ENCODE results near the gene SPEG. TPM values are rescaled to one million over a fixed set of nuclear protein-coding genes. Genes with fewer than 3 reads are reported as not detected.

Gene SPEG
- total and polyA plus RNA-seq, 2 of the 13 experiments (the other 11 are each of a cell fraction or from before 2014, with no cell fraction given): 0.18 to 0.24 TPM

DNA sequence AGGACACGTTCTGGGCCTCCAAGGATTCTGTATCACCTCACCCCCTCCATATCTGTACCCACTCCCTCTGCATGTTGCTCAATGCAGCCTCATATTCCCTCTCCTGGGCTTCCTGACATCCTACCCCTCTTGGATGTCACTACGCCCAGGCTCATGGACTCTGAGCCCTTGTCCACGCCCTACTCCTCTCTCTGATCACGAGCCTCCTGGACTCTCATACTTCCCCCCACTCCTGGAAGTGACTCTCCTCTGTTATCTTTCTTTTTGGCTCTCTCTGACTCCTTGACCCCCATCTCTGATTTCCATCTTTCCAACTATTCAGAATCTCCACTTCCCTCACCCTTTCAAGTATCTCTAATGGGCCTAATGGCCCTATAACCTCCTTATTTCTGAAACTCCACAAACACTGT, 111.3 kb downstream of the SPEG start (continued):
- TF ChIP-seq, protein P1, sequence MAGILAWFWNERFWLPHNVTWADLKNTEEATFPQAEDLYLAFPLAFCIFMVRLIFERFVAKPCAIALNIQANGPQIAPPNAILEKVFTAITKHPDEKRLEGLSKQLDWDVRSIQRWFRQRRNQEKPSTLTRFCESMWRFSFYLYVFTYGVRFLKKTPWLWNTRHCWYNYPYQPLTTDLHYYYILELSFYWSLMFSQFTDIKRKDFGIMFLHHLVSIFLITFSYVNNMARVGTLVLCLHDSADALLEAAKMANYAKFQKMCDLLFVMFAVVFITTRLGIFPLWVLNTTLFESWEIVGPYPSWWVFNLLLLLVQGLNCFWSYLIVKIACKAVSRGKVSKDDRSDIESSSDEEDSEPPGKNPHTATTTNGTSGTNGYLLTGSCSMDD (CRISPR knock-in tag; IDR thresholded peaks at IDR 0.05): no peak
- TF ChIP-seq, protein P2, sequence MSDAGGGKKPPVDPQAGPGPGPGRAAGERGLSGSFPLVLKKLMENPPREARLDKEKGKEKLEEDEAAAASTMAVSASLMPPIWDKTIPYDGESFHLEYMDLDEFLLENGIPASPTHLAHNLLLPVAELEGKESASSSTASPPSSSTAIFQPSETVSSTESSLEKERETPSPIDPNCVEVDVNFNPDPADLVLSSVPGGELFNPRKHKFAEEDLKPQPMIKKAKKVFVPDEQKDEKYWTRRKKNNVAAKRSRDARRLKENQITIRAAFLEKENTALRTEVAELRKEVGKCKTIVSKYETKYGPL (CRISPR knock-in tag; IDR thresholded peaks at IDR 0.05): no peak
- TF ChIP-seq ZNF724P (CRISPR knock-in tag; IDR thresholded peaks at IDR 0.05; ENCODE audit: borderline replicate concordance) (no peak), SMC3 (IDR thresholded peaks at IDR 0.05; ENCODE audit: low read length) (peak; percentile 38), ZNF556 (CRISPR knock-in tag; IDR thresholded peaks at IDR 0.05; ENCODE audit: borderline replicate concordance) (no peak), ZBTB3 (CRISPR knock-in tag; IDR thresholded peaks at IDR 0.05; ENCODE audit: borderline replicate concordance, low read depth) (no peak), ZNF792 (CRISPR knock-in tag; IDR thresholded peaks at IDR 0.05) (peak; percentile 65; the same call in 1 of the 2 replicates), TEAD3 (CRISPR knock-in tag; optimal IDR thresholded peaks at IDR 0.05; ENCODE audit: borderline replicate concordance) (peak; percentile 85), ZNF652 (CRISPR knock-in tag; IDR thresholded peaks at IDR 0.05; ENCODE audit: borderline replicate concordance, low read depth) (no peak), NR2F6 (IDR thresholded peaks at IDR 0.05) (peak; percentile 76), NR2F6 (CRISPR knock-in tag; IDR thresholded peaks at IDR 0.05) (peak; percentile 80), ZBTB1 (CRISPR knock-in tag; IDR thresholded peaks at IDR 0.05; ENCODE audit: borderline replicate concordance) (no peak), NR3C1 (CRISPR knock-in tag; IDR thresholded peaks at IDR 0.05) (no peak), THAP11 (CRISPR knock-in tag; IDR thresholded peaks at IDR 0.05) (peak; percentile 72), KDM5B (CRISPR knock-in tag; IDR thresholded peaks at IDR 0.05; ENCODE audit: borderline replicate concordance) (peak; percentile 75), ASH2L (IDR thresholded peaks at IDR 0.05; ENCODE audit: insufficient read length, low read depth, low read length) (peak; percentile 53), HOXA5 (CRISPR knock-in tag; IDR thresholded peaks at IDR 0.05) (peak; percentile 57), HNRNPH1 (optimal IDR thresholded peaks at IDR 0.05; ENCODE audit: low read depth, low read length) (no peak), SP140L (CRISPR knock-in tag; IDR thresholded peaks at IDR 0.05; ENCODE audit: borderline replicate concordance) (no peak), CBX5 (CRISPR knock-in tag; IDR thresholded peaks at IDR 0.05; ENCODE audit: borderline replicate concordance) (peak; percentile 50; the same call in 1 of the 2 replicates)
- TF ChIP-seq, protein P3, sequence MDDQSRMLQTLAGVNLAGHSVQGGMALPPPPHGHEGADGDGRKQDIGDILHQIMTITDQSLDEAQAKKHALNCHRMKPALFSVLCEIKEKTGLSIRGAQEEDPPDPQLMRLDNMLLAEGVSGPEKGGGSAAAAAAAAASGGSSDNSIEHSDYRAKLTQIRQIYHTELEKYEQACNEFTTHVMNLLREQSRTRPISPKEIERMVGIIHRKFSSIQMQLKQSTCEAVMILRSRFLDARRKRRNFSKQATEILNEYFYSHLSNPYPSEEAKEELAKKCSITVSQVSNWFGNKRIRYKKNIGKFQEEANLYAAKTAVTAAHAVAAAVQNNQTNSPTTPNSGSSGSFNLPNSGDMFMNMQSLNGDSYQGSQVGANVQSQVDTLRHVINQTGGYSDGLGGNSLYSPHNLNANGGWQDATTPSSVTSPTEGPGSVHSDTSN (CRISPR knock-in tag; IDR thresholded peaks at IDR 0.05; ENCODE audit: borderline replicate concordance): no peak
- TF ChIP-seq, protein P4, sequence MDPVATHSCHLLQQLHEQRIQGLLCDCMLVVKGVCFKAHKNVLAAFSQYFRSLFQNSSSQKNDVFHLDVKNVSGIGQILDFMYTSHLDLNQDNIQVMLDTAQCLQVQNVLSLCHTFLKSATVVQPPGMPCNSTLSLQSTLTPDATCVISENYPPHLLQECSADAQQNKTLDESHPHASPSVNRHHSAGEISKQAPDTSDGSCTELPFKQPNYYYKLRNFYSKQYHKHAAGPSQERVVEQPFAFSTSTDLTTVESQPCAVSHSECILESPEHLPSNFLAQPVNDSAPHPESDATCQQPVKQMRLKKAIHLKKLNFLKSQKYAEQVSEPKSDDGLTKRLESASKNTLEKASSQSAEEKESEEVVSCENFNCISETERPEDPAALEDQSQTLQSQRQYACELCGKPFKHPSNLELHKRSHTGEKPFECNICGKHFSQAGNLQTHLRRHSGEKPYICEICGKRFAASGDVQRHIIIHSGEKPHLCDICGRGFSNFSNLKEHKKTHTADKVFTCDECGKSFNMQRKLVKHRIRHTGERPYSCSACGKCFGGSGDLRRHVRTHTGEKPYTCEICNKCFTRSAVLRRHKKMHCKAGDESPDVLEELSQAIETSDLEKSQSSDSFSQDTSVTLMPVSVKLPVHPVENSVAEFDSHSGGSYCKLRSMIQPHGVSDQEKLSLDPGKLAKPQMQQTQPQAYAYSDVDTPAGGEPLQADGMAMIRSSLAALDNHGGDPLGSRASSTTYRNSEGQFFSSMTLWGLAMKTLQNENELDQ (CRISPR knock-in tag; IDR thresholded peaks at IDR 0.05; ENCODE audit: borderline replicate concordance): no peak
- TF ChIP-seq, protein P5, sequence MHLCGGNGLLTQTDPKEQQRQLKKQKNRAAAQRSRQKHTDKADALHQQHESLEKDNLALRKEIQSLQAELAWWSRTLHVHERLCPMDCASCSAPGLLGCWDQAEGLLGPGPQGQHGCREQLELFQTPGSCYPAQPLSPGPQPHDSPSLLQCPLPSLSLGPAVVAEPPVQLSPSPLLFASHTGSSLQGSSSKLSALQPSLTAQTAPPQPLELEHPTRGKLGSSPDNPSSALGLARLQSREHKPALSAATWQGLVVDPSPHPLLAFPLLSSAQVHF (CRISPR knock-in tag; IDR thresholded peaks at IDR 0.05): no peak
- TF ChIP-seq, protein P6, sequence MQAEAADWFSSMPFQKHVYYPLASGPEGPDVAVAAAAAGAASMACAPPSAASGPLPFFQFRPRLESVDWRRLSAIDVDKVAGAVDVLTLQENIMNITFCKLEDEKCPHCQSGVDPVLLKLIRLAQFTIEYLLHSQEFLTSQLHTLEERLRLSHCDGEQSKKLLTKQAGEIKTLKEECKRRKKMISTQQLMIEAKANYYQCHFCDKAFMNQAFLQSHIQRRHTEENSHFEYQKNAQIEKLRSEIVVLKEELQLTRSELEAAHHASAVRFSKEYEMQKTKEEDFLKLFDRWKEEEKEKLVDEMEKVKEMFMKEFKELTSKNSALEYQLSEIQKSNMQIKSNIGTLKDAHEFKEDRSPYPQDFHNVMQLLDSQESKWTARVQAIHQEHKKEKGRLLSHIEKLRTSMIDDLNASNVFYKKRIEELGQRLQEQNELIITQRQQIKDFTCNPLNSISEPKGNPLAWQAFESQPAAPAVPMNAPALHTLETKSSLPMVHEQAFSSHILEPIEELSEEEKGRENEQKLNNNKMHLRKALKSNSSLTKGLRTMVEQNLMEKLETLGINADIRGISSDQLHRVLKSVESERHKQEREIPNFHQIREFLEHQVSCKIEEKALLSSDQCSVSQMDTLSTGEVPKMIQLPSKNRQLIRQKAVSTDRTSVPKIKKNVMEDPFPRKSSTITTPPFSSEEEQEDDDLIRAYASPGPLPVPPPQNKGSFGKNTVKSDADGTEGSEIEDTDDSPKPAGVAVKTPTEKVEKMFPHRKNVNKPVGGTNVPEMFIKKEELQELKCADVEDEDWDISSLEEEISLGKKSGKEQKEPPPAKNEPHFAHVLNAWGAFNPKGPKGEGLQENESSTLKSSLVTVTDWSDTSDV (CRISPR knock-in tag; IDR thresholded peaks at IDR 0.05): no peak
